Uterus (tissue), 4 donors: ENCODE results near the gene LYAR. TPM values are rescaled to one million over a fixed set of nuclear protein-coding genes. Genes with fewer than 3 reads are reported as not detected.

Source experiments
- DNase-seq, 2 donors: peaks; one replicate each; pipeline ENCODE4 v3.0.0-alpha.2; 2019 to 2020
- H3K27ac ChIP-seq, 2 donors: fragments of 200-600 bp; sonication (generic); 1 replicate in 1 of 2; 2 replicates in 1 of 2; pipeline ENCODE4 v1.5.1; 2016 to 2018
- H3K27me3 ChIP-seq, 2 donors: fragments of 200-600 bp; sonication (generic); one replicate each; pipeline ENCODE4 v1.5.1; 2018 to 2019; ENCODE audit warnings: control low read depth in 1 of 2
- H3K36me3 ChIP-seq, 2 donors: fragments of 200-600 bp; sonication (generic); one replicate each; pipeline ENCODE4 v1.5.1; 2019; ENCODE audit warnings: control low read depth in 1 of 2
- H3K4me1 ChIP-seq, 2 donors: fragments of 200-600 bp; sonication (generic); one replicate each; pipeline ENCODE4 v1.5.1; 2018 to 2019; ENCODE audit warnings: control low read depth in 1 of 2
- H3K4me3 ChIP-seq, 2 donors: fragments of 200-600 bp; sonication (generic); 1 replicate in 1 of 2; 2 replicates in 1 of 2; pipeline ENCODE4 v1.5.1; 2018 to 2019; ENCODE audit warnings: mild to moderate bottlenecking in 1 of 2
- H3K9me3 ChIP-seq, 2 donors: fragments of 200-600 bp; sonication (generic); one replicate each; pipeline ENCODE4 v1.5.1; 2019; ENCODE audit warnings: control low read depth in 1 of 2
- CTCF ChIP-seq, 4 experiments: fragments of 200-600 bp in 2 of 4; fragments of 450-650 bp in 2 of 4; sonication (generic) in 2 of 4; IDR thresholded peaks; one replicate each; pipeline ENCODE4 v1.5.1; 2016 to 2019; ENCODE audit warnings: antibody characterized with exemption in 4 of 4, mild to moderate bottlenecking in 2 of 4, moderate library complexity in 1 of 4
- POLR2A ChIP-seq, 2 donors: fragments of 450-650 bp; IDR thresholded peaks; one replicate each; pipeline ENCODE4 v1.6.1; 2016; ENCODE audit warnings: antibody characterized with exemption in 2 of 2, mild to moderate bottlenecking in 1 of 2, moderate library complexity in 1 of 2
- intact Hi-C: fragments of 100-400 bp; cut with DNase I; formaldehyde crosslinking; loops from one replicate; pipeline ENCODE4 v1.15.1; 2023; ENCODE audit warnings: low total_unique reads
- total RNA-seq, 4 donors: library from RNA; depleted of rRNA in 3 of 4; stranded (reverse); fragments of >200 nt in 3 of 4; gene quantifications; one replicate each; pipeline versions ENCODE4 v1.1.0 to v1.2.4, GENCODE V29; 2014 to 2023
- donor health status: DM: yes; HTN: yes; CAD: no.

The LYAR gene
- total RNA-seq, 4 donors from 2014 or later: 7.1 to 32.5 (median 12.6) TPM

- DNase-seq: no peak
- H3K9me3 ChIP-seq: no peaks in the 10 kb centered on the region
- no peaks in the 10 kb centered on the region for H3K4me1 ChIP-seq
- H3K4me3 ChIP-seq: no peak overlapping the region
- H3K27ac ChIP-seq: no peak overlapping the region
- H3K36me3 ChIP-seq: no peaks in the 10 kb centered on the region
- no peak for TF ChIP-seq CTCF (IDR thresholded peaks at IDR 0.05)
- TF ChIP-seq POLR2A (IDR thresholded peaks at IDR 0.05): no peak
- intact Hi-C loops: no loop called here
- no peaks in the 10 kb centered on the region for H3K27me3 ChIP-seq
Observed at GRCh38 chr4:4328206-4328605, 38.3 kb upstream of the LYAR start.

GRCh38 chr4:4327652-4328121 lies 37.7 kb upstream of the LYAR start:
- intact Hi-C loops: no loop called here
- no peak overlapping the region for H3K27ac ChIP-seq
- no peaks in the 10 kb centered on the region for H3K4me1 ChIP-seq
- no peak overlapping the region for H3K4me3 ChIP-seq
- no peak for DNase-seq
- H3K36me3 ChIP-seq: no peaks in the 10 kb centered on the region
- TF ChIP-seq POLR2A (IDR thresholded peaks at IDR 0.05) (no peak), CTCF (IDR thresholded peaks at IDR 0.05) (no peak)
- H3K9me3 ChIP-seq: no peaks in the 10 kb centered on the region
- no peaks in the 10 kb centered on the region for H3K27me3 ChIP-seq

- intact Hi-C loops: no loop called here
Observed at GRCh38 chr4:4326166-4326565, 36.2 kb upstream of the LYAR start.

GRCh38 chr4:4325321-4325720 lies 35.4 kb upstream of the LYAR start:
- no peak for DNase-seq
- H3K27me3 ChIP-seq: no peaks in the 10 kb centered on the region
- no peak overlapping the region for H3K27ac ChIP-seq
- H3K36me3 ChIP-seq: no peaks in the 10 kb centered on the region
- no peak overlapping the region for H3K4me3 ChIP-seq
- TF ChIP-seq CTCF (IDR thresholded peaks at IDR 0.05) (no peak), POLR2A (IDR thresholded peaks at IDR 0.05) (no peak)
- intact Hi-C loops: no loop called here
- no peaks in the 10 kb centered on the region for H3K9me3 ChIP-seq
- no peaks in the 10 kb centered on the region for H3K4me1 ChIP-seq

More at GRCh38 chr4:4326166-4326565, 36.2 kb upstream of the LYAR start:
- Histone ChIP-seq H3K27ac (no peak overlapping the region), H3K27me3 (no peaks in the 10 kb centered on the region), H3K36me3 (no peaks in the 10 kb centered on the region), H3K4me1 (no peaks in the 10 kb centered on the region), H3K9me3 (no peaks in the 10 kb centered on the region), H3K4me3 (no peak overlapping the region)
- TF ChIP-seq POLR2A (IDR thresholded peaks at IDR 0.05): no peak
- no peak for DNase-seq

- H3K4me1 ChIP-seq: no peaks in the 10 kb centered on the region
- no peaks in the 10 kb centered on the region for H3K27me3 ChIP-seq
- no peak for DNase-seq
- no peak overlapping the region for H3K4me3 ChIP-seq
- intact Hi-C loops: no loop called here
- H3K9me3 ChIP-seq: no peaks in the 10 kb centered on the region
- H3K27ac ChIP-seq: no peak overlapping the region
- TF ChIP-seq CTCF (IDR thresholded peaks at IDR 0.05) (no peak), POLR2A (IDR thresholded peaks at IDR 0.05) (no peak)
- H3K36me3 ChIP-seq: no peaks in the 10 kb centered on the region
Observed at GRCh38 chr4:4323705-4324534, 34.0 kb upstream of the LYAR start.
